ENCODE results near the gene CCDC91.
"Not testable (repeated sequence)": the region's sequence is repeated elsewhere in the genome, so short reads cannot be mapped to it uniquely, and the experiment has no call there.

The CCDC91 gene

DNA sequence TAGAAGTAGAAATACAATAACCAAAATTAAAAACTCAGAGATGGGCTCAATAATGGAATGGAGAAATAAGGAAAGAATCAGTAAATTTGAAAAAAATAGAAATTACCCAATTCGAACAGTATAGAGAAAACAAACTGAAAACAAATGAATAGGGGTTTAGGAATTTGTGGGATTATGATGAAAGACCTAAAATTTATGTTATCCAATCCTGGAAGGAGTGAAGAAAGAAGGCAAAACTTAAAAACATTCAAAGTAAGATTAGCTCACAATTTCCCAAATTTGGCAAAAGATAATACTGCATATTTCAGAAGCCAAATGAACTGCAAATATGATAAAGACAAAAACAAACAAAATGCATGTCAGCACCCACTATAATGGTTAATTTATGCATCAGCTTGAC lies 177.1 kb downstream of the CCDC91 start:
- no peak for DNase-seq (ENCODE audit: low spot score)

DNA sequence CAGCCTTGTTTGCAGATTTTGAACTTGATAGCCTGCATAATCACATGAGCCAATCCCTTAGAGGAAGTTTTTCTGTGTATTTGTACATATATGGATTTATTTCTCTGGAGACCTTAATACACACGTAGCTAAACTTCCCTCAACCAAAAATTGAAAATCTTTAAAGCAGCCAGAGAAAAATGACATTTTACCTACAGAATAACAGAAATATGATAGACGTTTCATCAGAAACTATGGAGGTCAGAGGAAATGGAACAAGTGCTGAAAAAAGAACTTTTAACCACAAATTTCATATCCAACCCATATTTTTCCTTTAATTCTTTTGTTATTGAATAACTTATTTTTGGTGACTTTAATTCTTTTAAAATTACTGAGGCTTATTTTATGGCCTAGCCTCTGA lies 177.7 kb downstream of the CCDC91 start:
- no peak for DNase-seq (ENCODE audit: low spot score)

DNA sequence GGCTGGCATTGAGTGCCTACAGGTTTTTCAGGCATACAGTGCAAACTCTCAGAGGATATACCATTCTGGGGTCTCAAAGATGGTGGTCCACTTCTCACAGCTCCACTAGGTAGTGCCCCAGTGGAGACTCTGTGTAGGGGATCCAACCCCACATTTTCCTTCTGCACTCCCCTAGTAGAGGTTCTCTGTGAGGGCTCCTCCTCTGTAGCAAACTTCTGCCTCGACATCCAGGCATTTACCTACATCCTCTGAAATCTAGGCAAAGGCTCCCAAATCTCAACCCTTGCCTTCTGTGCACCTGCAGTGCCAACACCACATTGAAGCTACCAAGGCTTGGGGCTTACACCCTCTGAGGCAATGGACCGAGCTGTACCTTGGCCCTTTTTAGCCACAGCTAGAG lies 179.2 kb downstream of the CCDC91 start:
- DNase-seq (ENCODE audit: low spot score): no peak

DNA sequence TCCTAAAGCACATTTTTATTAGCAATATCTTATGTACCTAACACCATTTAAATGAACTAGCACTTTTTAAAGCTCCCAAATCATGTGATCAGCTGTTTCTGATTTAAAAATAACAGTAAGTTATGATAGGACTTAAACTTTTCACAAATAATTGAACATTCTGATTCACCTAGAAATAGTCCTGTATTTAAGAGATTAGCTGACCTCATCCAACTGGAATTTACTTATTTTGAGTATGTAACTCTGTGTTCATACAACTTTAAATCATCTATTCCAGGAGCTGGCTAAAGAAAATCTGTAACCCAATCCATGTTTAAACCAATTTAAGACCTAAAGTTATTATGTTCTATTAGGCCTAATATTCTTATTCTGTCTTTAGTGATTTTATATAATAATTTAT lies 184.3 kb downstream of the CCDC91 start:
- no peak for DNase-seq (ENCODE audit: low spot score)

DNA sequence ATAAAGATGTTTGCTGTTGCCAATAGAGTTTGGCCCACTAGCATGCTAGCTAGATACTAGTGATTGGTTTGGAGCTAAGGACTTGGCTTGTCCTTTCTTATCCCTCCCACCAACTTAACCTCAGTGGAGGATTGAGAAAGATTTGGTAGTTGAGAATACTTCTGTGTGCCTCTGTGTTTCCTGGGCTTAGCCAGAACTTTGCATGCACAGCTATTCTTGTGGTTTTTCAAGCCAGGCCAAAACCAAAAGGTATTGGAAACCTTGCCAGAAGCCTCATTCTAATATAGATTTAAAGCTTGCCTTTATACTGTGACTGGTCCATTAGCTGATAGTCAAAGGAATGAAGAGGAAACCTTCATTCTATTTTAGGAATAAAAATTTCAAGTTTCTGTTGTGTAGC lies 188.5 kb downstream of the CCDC91 start:
- DNase-seq (ENCODE audit: low spot score): no peak

DNA sequence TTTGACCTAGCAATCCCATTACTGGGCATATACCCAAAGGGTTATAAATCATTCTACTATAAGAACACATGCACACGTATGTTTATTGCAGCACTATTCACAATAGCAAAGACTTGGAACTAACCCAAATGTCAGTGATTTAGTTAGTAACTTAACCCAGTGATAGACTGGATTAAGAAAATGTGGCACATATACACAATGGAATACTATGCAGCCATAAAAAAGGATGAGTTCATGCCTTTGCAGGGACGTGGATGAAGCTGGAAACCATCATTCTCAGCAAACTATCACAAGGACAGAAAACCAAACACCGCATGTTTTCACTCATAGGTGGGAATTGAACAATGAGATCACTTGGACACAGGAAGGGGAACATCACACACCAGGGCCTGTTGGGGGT lies 189.5 kb downstream of the CCDC91 start:
- DNase-seq (ENCODE audit: low spot score): not testable (repeated sequence)

DNA sequence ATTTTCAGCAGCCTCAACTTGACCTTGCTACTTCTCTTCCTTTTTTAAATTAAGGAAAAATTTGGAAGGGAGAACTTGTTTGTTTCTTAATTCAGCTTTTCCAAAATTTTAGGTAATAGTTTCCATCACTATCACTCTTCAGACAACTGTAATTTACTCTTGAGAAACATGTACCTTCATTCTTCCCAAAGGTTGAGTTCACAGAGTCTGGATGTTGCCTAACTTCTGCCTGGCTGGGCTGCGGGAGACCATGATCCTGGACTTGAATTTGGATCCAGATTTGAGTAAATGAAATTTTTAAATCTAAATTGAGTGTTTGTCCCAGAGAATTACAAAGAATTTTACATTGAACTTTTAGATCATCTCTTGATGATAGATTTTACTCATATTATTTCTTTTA lies 193.1 kb downstream of the CCDC91 start:
- DNase-seq (ENCODE audit: low spot score): no peak

DNA sequence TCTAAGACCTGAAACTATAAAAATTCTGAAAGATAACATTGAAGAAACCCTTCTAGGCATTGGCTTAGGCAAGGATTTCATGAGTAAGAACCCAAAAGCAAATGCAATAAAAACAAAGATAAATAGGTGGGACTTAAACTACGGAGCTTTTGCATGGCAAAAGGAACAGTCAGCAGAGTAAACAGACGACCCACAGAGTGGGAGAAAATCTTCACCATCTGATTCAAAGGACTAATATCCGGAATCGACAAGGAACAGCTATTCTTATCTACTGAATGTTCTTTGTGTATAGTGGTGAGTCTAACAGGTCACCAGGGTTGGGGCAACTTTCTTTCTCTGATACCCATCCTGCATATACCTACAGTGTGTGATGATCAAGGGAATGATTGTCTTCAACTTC lies 198.6 kb downstream of the CCDC91 start:
- no peak for DNase-seq (ENCODE audit: low spot score)

DNA sequence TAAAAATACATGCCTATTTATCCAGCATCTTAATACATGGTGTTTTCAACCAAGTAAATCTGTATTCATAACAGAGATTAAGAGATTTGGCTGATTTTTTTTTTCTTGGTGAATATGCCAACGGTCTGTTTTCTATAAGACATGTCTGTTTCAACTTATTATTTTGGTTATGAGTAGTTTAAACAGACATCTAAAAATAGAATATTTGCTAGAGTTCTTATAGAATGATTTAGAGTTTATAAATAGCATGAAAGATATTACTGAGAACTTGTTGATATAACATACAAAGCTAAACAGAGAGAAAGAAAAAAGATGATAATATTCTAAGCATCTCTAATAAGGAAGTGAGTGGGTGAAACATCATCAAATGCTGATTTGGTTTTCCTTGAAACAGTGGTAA lies 199.9 kb downstream of the CCDC91 start:
- DNase-seq (ENCODE audit: low spot score): no peak

DNA sequence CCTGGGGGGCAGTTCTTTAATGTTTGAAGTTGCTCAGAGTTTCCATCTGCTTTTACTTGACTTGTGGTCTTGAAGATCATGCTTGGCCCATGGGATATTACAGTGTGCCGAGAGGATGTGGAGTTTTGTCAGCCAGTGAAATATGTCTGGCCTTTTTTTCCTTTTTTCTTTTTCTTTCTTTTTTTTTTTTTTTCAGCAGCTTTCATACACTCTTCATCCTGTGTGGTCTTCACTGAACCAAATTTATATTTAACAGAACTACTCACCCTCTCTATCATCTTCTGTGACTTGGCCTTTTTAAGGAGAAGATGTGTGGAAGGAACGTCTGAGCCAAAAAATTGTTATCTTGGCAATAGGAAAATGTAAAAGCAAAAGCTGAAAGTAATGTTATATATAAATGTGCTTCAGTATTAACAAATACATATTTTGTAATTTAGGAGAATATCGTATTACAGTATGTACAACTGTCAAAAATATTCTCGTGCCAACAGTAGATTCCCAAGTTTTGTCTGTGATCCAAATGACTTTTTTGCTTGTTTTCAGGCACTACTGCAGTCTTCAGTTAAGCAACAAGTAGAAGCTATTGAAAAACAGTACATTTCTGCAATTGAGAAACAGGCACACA lies 200.6 kb downstream of the CCDC91 start:
- DNase-seq (ENCODE audit: low spot score): no peak

DNA sequence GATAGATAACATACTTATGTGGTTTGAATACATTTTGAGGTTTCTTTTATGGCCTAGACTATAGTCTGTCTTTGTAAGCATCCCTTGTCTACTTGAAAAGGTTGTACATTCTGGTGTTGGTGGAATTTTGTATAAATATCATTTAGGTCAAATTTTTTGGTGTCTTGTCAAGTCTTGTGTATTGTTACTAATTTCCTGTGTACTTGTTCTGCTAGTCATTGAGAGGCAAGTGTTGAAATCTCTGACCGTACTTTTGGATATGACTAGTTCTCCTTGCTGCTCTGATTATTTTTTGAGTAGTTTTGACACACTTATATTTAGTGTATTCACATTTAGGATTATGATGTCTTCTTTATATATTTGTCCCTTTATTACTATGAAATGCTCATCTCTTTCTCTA lies 219.6 kb downstream of the CCDC91 start:
- DNase-seq (ENCODE audit: low spot score): no peak

DNA sequence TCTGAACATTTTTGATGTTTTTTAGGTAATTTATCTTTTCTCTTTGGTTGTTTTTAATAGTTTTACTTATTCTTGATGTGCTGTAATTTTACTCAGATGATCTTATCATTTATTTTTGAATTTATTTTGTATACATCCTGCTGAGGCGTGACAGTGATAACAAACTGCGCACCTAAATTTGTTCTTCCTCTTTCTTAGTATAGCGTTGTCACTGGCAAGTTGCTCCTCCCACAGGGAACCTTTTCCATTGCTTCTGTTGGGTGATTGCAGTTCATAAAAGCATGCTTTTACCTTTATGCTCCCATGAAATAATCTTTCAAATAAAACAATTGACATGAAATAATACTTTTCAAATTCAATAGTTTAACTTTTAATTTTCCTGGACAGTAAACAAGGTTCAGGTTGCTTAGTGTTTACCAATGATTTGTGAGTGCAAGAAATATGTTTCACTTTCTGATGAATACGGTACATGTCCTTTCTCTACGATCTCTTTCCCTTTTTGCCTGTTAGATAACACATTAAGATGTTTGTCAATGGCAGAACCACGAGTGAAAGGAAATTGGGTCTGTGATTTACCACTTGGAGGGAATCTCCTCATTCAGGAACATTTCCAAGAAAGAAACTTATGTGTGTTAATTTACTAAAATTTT lies 223.3 kb downstream of the CCDC91 start:
- DNase-seq (ENCODE audit: low spot score): no peak

DNA sequence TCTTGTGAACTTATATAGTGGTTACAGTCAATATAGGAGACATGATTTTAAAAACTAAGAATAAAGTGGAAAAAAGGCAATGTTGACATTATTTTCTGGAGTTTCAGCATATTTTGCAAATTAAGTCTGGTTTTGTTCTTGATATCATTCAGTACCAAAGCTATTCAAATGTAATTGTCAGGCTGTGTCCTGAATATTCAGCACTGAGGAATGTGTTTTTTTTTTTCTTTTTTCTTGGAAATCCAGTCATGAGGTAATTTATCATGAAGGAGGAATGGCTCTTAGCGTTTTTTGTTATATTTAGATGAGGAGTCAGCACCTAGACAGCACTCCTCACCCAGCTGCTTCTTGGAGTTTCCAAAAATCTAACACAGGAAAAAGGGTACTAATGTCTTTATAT lies 225.5 kb downstream of the CCDC91 start:
- DNase-seq (ENCODE audit: low spot score): no peak

DNA sequence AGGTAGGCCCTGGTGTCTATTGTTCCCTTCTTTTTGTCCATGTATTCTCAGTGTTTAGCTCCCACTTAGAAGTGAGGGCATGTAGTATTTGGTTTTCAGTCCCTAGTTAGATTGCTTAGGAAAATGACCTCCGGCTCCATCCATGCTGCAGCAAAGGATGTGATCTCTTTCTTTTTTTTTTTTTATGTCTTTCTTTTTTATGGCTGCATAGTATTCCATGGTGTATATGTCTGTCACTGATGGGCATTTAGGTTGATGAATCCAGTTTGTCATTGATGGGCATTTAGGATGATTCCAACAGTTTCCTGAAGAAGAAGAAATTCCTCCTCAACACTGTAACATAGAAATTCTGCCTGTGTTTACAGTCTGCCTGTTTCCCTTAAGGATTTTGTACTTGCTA lies 231.1 kb downstream of the CCDC91 start:
- no peak for DNase-seq (ENCODE audit: low spot score)

DNA sequence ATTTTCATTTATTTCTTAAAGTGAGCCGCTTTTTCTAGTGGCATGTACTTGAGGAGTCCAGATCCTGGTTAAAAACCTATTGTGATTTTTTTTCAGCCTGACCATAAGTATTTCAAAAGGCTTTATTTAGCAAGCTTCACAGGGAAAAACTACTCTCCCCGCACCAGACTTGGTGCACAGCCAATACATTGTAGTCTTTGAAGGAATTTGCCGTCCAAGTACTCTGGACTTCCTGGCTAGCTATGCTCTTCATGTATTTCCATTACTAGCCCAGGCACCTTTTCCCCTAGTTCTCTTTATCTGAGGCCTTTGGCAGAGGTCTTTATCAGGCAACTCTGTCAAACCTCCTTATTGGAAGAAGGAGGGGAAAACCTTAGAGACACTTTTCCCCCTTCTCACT lies 234.7 kb downstream of the CCDC91 start:
- DNase-seq (ENCODE audit: low spot score): no peak

DNA sequence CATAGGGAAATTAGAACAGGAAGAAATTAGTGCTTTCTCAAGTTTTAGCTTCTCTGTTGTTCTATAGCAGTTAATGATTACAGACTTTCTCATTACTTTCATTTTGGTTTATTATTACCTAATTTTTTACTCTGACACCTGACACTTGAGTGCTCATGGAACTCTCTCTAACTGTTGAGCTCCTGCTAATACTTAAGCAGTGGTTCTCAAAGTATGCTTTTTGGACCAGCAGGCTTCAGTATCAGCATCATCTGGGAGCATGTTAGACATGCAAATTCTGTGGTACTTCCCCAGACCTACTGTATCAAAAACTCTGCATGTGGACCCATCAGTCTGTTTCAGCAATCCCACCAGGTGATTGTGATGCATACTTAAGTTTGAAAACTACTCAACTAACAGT lies 235.3 kb downstream of the CCDC91 start:
- no peak for DNase-seq (ENCODE audit: low spot score)

DNA sequence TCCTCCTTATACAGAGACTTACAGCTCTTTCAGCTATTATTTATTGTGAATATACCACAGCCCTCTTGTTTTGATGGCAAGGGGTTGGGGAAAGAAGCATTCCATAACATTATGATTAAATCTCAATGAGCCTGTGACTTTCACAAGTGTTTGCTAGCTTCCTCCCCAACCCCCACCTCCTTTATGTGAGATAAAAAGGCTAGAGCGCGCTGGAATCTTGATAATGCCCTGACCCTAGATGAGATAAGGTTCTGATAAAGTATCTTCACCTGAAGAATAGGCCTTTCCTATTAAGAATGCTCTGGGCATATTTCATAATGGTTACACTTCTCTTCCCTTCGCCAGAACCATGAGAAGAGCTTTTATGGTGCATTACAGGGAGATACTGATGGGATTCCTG lies 236.8 kb downstream of the CCDC91 start:
- no peak for DNase-seq (ENCODE audit: low spot score)

DNA sequence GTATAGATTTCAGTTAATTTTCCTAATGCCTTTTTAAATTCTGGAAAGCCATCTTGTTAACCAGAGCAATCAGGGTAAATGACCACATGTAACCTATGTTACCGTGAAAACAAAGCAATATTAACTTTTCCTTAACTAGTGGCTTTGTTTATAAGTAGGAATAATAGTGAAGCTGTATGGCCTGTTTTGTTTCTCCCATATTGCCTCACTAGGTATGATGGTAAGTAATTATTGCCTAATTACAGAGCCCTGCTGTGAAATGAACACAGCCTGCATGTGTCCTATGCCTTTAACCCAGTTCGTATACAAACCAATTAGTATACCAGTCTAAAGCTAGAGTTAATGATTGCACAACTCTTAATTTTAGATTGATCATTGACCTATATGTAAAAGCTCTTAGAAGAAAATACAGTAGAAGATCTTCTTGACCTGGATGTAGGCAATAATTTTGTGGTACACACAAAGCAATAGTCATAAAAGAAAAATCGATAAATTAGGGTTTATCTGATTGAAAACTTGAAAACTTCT lies 249.9 kb downstream of the CCDC91 start:
- no peak for DNase-seq (ENCODE audit: low spot score)

DNA sequence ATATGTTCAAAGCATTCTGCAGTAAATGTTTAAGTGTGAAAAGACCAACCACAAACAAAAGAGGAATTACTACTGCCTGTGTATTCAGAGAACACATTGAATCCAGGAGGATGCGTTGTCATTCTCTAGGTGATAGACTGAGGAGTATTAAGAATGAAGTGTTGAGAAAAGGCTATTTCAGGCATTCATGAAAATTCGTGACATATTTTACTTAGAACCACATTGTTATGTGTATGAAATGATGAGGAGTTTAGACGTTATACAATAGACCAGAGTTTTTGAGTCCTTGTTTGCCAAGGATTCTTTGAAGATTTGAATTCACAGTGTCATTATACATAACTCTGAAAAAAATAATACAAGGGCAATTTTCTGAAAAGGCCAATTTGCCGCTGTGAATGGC lies 251.8 kb downstream of the CCDC91 start:
- DNase-seq (ENCODE audit: low spot score): no peak

DNA sequence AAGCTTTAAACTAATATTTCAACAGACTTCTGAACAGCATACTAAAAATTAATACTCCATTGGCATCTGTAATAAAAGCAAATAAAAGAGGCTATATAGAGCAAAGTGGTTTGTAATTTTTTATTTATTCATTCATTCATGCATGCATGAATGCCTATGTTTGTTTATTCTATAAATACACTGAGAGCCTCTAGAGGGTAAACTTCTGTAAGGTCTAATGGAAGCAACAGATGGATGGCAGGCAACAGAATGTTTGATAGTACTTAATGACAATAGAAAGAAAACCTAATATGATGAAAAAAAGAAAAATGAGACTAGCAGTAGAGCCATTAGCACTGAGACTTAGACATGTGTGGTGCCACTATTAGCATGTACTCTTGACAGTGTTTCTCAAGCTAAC lies 253.1 kb downstream of the CCDC91 start:
- no peak for DNase-seq (ENCODE audit: low spot score)

DNA sequence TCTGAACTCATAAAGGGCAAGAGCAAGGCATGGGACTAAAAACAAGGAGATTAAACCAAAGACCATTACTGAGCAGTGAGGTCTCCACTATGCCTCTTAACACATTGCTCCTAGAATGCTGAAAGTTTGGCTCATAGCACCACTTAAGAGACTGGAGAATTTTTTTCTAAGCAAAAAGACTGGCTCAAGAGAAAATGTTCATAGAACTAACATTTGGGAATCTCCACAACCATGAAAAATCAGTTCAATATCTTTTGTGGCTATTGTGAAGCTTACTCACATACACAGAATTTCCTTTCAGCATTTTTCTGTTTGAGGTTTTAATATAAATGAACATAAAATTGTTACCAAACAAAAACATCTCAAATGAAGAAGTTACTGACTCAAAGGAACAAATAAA lies 255.8 kb downstream of the CCDC91 start:
- DNase-seq (ENCODE audit: low spot score): no peak

DNA sequence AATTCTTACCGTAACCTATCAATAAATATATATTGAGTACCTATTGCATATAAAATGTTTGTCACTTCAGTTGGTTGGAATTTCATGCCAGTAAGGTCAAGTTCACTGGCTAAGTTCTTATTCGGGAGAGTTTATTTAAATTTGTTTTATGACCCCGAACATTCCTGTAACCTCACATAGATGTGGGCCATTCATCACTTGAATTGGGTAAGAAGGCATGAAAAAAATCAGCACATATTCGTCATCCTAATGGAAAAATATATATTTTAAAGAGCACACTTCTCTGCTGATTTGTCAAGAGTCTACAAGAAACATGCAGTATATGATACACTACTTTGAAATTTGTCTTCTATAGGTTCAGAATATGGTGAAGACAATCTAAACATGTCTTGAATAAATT lies 263.4 kb downstream of the CCDC91 start:
- DNase-seq (ENCODE audit: low spot score): no peak

DNA sequence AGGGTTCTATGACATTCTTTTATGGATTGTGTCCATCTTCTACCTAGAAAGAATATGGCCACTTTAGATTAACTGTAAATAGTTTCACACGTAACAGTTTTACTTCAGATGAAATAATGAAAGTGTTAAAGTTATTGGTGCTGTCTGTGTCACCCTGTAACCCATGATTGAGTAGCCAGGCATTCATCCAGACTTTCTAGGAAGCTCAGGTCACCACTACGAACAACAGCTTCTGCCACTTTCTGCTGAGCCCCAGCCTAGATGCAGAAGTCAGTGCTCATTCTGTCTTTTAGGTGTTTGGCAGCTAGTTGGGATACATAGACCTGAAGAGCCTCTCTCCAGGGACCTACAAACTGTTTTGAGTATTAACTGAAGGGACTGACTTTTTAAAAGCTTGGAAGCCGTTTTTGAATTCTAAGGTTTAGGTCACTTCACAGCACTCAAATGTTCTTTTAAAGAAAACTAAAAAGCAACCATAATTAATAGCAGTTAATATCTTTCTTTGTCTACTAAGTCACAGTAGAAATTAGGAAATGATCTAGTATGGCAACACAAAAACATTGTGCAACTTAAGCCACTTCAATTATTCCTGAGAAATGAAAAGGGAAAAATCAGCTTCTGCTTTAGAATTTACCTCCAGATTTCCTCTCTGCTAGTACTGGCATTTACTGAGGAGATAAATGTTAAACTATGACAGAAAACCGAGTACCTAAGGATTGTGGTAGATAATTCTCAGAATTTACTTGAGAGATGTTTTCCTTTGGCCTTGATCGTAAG lies 266.9 kb downstream of the CCDC91 start:
- DNase-seq (ENCODE audit: low spot score): no peak
